Gastrocnemius medialis (tissue), 4 donors: ENCODE results near the gene QPCT. TPM values are rescaled to one million over a fixed set of nuclear protein-coding genes. Genes with fewer than 3 reads are reported as not detected.

ENCODE experiments used
- ATAC-seq, 2 donors: fragments of 150-250 bp; one replicate each; pipeline ENCODE4 v1.9.1; 2016
- DNase-seq, 2 donors: peaks; one replicate each; pipeline ENCODE4 v3.0.0-alpha.2; 2019
- H3K27ac ChIP-seq, 4 donors: fragments of 200-600 bp; sonication (generic); 1 replicate in 1 of 4; 2 replicates in 3 of 4; pipeline ENCODE4 v1.5.1; 2016 to 2018; ENCODE audit warnings: mild to moderate bottlenecking in 2 of 4, moderate library complexity in 1 of 4
- H3K27me3 ChIP-seq, 3 donors: fragments of 200-600 bp; sonication (generic) in 2 of 3; 1 replicate in 1 of 3; 2 replicates in 2 of 3; pipeline versions ENCODE4 v1.5.1 to v1.6.0; 2016 to 2019; ENCODE audit warnings: mild to moderate bottlenecking in 1 of 3, moderate library complexity in 1 of 3
- H3K36me3 ChIP-seq, 2 donors: fragments of 200-600 bp; sonication (generic) in 1 of 2; one replicate each; pipeline ENCODE4 v1.5.1; 2017 to 2018
- H3K4me1 ChIP-seq, 2 donors: fragments of 200-600 bp; sonication (generic) in 1 of 2; one replicate each; pipeline ENCODE4 v1.5.1; 2016 to 2017; ENCODE audit warnings: mild to moderate bottlenecking in 2 of 2
- H3K4me3 ChIP-seq, 4 donors: fragments of 200-600 bp; sonication (generic) in 3 of 4; 1 replicate in 1 of 4; 2 replicates in 3 of 4; pipeline ENCODE4 v1.5.1; 2016 to 2019; ENCODE audit warnings: mild to moderate bottlenecking in 2 of 4
- H3K9me3 ChIP-seq, 3 donors: fragments of 200-600 bp; sonication (generic) in 2 of 3; 1 replicate in 1 of 3; 2 replicates in 2 of 3; pipeline ENCODE4 v1.5.1; 2016 to 2019
- POLR2A ChIP-seq, 2 donors: fragments of 450-650 bp; IDR thresholded peaks; one replicate each; pipeline ENCODE4 v1.6.1; 2017; ENCODE audit warnings: antibody characterized with exemption in 2 of 2, mild to moderate bottlenecking in 2 of 2, moderate library complexity in 2 of 2
- in situ Hi-C, 4 donors: fragments of 200-750 bp; cut with MboI; loops; one replicate each; pipeline versions ENCODE4 v1.15.0 to v1.8.0; 2017; ENCODE audit warnings: low sequenced_read_pairs in 4 of 4
- intact Hi-C: fragments of 100-400 bp; cut with DNase I; formaldehyde crosslinking; loops from one replicate; pipeline ENCODE4 v1.15.1; 2023; ENCODE audit warnings: low total_unique reads
- total RNA-seq, 4 donors: library from RNA; depleted of rRNA; stranded (reverse); fragments of >200 nt; gene quantifications; one replicate each; pipeline versions ENCODE4 v1.1.0 to v1.2.3, GENCODE V29; 2016
- TF ChIP-seq, protein P1 (sequence below), 5 experiments: fragments of 450-650 bp in 3 of 5; fragments of 200-600 bp in 2 of 5; sonication (generic) in 2 of 5; IDR thresholded peaks in 4 of 5; conservative IDR thresholded peaks in 1 of 5; 1 replicate in 4 of 5; 2 replicates in 1 of 5; pipeline ENCODE4 v1.5.1; 2016 to 2019; ENCODE audit warnings: antibody characterized with exemption in 5 of 5, mild to moderate bottlenecking in 3 of 5, moderate library complexity in 3 of 5

Gene QPCT
- total RNA-seq, 4 donors from 2014 or later = 1.5 to 6.4 (median 4.7) TPM

DNA sequence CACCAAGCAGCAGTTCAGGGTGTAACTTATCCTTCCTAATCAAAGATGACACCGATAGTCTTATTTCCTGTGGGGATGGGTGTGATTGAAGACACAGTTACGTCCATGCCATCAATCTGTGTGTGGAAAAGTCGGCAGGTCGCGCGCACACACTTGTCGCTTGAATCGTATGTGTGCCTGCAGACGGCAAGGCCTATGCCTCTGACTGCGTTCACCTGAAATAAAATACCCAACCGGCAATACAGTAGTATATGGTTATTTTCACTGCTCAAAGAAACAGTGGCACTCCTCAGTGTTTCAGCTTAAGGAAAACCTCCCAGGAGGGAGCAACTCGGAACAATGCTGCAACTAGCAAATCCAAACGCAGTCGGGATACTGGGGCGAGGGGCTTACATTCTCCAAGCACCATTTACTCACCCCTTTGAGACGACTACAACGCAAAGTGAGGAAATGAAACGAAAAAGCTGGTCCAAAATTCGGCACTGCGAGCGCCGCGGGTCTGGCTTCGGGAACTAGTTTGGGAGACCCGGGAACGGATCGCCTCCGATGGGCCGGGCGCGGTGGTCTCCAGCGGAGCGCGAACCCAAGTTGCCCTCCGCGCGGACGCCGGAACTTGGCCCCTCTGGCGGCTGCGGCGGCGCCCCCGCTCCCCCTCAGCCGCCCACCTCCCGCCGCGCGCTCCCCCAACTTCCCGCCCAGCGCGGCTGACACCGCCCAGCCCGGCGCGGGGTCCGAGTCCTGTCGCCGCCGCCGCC, 20.5 kb upstream of the QPCT start:
- H3K4me3 ChIP-seq = peak overlapping the region; percentile 71 to 88 (median 80)
- DNase-seq = peak; percentile 27 to 39
- intact Hi-C loops (loop anchor here (2.0 to 5.0 kb wide), 3 partner anchors 38 to 93 kb away; partner anchors contain the start of genes CEBPZ and NDUFAF7), in situ Hi-C loops (no loop called here)
- H3K4me1 ChIP-seq = peaks cover 33 to 35% of the 10 kb centered on the region in 2 donors
- peak; percentile 51 to 54 for ATAC-seq
- peak in 1 of 2 donors; percentile 21 for TF ChIP-seq POLR2A (IDR thresholded peaks at IDR 0.05)
- TF ChIP-seq, protein P1, sequence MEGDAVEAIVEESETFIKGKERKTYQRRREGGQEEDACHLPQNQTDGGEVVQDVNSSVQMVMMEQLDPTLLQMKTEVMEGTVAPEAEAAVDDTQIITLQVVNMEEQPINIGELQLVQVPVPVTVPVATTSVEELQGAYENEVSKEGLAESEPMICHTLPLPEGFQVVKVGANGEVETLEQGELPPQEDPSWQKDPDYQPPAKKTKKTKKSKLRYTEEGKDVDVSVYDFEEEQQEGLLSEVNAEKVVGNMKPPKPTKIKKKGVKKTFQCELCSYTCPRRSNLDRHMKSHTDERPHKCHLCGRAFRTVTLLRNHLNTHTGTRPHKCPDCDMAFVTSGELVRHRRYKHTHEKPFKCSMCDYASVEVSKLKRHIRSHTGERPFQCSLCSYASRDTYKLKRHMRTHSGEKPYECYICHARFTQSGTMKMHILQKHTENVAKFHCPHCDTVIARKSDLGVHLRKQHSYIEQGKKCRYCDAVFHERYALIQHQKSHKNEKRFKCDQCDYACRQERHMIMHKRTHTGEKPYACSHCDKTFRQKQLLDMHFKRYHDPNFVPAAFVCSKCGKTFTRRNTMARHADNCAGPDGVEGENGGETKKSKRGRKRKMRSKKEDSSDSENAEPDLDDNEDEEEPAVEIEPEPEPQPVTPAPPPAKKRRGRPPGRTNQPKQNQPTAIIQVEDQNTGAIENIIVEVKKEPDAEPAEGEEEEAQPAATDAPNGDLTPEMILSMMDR (IDR thresholded peaks at IDR 0.05 in 4 of 5, conservative IDR thresholded peaks at IDR 0.05 in 1 of 5) = no peak
- peak overlapping the region; percentile 79 to 93 (median 90) for H3K27ac ChIP-seq
- no peaks in the 10 kb centered on the region for H3K9me3 ChIP-seq
- H3K27me3 ChIP-seq = no peaks in the 10 kb centered on the region
- no peaks in the 10 kb centered on the region for H3K36me3 ChIP-seq

DNA sequence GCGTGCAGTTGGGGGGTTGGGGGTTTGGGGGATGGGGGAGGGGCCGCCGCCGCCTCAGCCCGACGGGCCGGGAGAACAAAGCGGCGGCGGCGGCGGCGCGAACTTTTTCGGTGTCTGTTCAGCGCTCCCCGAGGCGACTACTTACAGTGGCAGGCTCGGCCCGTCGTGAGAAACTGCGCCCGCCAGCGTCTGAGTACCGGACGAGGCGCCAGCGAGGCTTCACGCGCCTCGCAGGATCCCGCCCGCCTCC, 20.0 kb upstream of the QPCT start:
- peak overlapping the region; percentile 71 to 88 (median 80) for H3K4me3 ChIP-seq
- ATAC-seq = no peak

DNA sequence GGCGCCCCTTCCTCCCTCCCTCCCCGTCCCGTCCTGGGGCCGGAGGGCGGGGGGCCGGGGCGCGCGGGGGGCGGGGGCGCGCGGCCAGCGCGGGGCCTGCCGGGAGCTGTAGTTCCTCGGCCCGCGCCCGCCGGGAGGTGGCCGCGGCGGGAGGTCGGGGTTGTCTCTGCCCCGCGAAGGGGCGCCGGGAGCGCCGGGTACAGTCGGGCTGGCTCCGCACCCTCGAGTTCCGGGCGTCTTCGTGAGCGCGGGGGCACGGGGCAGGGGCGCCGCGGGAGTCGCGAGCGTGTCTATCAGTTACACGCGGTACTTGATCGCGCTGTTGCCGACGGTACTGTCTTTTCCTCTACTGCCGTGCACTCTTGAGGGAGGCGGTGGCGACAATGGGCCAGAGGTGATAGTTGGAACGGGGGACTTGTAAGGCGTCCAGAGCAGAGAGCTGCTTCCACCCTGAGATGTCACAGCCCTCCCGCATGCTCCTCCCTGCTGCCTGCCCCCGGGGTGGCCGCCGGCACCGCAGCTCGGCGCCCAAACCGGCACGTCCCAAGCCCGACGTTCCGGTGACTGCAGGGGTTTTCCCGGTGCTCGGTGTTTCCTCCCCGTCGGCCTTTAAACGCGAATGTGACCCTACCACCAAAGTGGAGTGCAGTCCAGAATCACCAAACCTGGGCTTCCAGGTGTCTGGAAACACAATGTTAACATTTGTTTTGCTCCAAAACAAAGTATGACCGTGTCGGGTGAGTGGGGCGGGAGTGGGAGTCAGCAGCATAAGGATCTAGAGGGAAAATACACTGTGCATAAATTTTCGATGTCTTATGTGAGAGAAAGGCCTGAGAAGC, 19.4 kb upstream of the QPCT start, which contains the start of gene PRKD3:
Gene PRKD3 (minus strand): TSS at position 48 of the 839 bp plus-strand sequence. CDS start 8,309 bp downstream, outside the sequence.
- Histone ChIP-seq H3K4me3 (peak within 1 kb of the TSS; percentile 71 to 88 (median 80)), H3K4me1 (peaks cover 24 to 30% of the 10 kb centered on the region in 2 donors), H3K36me3 (no peaks in the 10 kb centered on the region), H3K9me3 (no peaks in the 10 kb centered on the region), H3K27ac (peak within 1 kb of the TSS; percentile 79 to 93 (median 90)), H3K27me3 (no peaks in the 10 kb centered on the region)
- peak in 1 of 2 donors; percentile 28 for DNase-seq
- ATAC-seq = peak; percentile 83 to 84
- intact Hi-C loops = loop anchor here (2.0 to 5.0 kb wide), 3 partner anchors 37 to 94 kb away; partner anchors contain the start of genes CEBPZ and NDUFAF7
- in situ Hi-C loops = no loop called here
- TF ChIP-seq POLR2A (IDR thresholded peaks at IDR 0.05) = peak; percentile 74 to 78
- TF ChIP-seq, protein P1 (IDR thresholded peaks at IDR 0.05 in 4 of 5, conservative IDR thresholded peaks at IDR 0.05 in 1 of 5) = no peak

More for the DNA sequence above, 20.0 kb upstream of the QPCT start:
- peak; percentile 73 to 80 for TF ChIP-seq POLR2A (IDR thresholded peaks at IDR 0.05)
- TF ChIP-seq, protein P1 (IDR thresholded peaks at IDR 0.05 in 4 of 5, conservative IDR thresholded peaks at IDR 0.05 in 1 of 5) = no peak
- intact Hi-C loops = loop anchor here (2.0 to 5.0 kb wide), 3 partner anchors 38 to 94 kb away; partner anchors contain the start of genes CEBPZ and NDUFAF7
- Histone ChIP-seq H3K9me3 (no peaks in the 10 kb centered on the region), H3K27me3 (no peaks in the 10 kb centered on the region), H3K27ac (peak overlapping the region; percentile 79 to 93 (median 90)), H3K36me3 (no peaks in the 10 kb centered on the region), H3K4me1 (peaks cover 30% of the 10 kb centered on the region in 2 donors)
- peak; percentile 68 to 79 for DNase-seq
- in situ Hi-C loops = no loop called here

DNA sequence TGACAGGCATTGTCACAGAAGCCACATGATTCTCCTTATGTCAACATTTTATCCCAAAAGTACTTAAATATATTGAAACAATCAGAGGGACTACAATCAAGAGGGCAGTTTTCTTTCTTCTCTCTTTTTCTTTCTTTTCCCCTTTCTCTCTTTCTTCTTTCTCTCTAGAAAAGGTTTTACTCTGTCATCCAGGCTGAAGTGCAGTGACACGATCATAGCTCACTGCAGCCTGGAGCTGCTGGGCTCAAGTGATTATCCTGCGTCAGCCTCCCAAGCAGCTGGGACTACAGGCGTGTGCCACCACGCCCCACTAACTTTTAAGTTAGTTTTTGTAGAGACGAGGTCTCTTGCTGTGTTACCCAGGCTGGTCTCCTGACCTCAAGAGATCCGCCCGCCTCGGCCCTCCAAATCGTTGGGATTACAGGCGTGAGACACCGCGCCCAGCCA, 18.8 kb upstream of the QPCT start:
- Histone ChIP-seq H3K9me3 (no peaks in the 10 kb centered on the region), H3K27me3 (no peaks in the 10 kb centered on the region), H3K27ac (peak overlapping the region; percentile 79 to 93 (median 90)), H3K36me3 (no peaks in the 10 kb centered on the region), H3K4me3 (peak overlapping the region; percentile 71 to 88 (median 80)), H3K4me1 (peaks cover 24 to 30% of the 10 kb centered on the region in 2 donors)
- DNase-seq (no peak), ATAC-seq (no peak)
- TF ChIP-seq POLR2A (IDR thresholded peaks at IDR 0.05) = no peak
- TF ChIP-seq, protein P1 (IDR thresholded peaks at IDR 0.05 in 4 of 5, conservative IDR thresholded peaks at IDR 0.05 in 1 of 5) = no peak
- intact Hi-C loops (loop anchor here (2.0 kb wide), 1 partner anchor 95 kb away; the partner anchor contains the start of genes CEBPZ and NDUFAF7), in situ Hi-C loops (no loop called here)
